IPS-18c (cell line): ENCODE results near the gene PDE4DIP.
"Not testable (repeated sequence)": the region's sequence is repeated elsewhere in the genome, so short reads cannot be mapped to it uniquely, and the experiment has no call there.

Experiments
- H3K4me3 ChIP-seq: 2 replicates; pipeline ENCODE4 v1.7.0; 2013; ENCODE audit warnings: low read depth, mild to moderate bottlenecking, low read length, moderate library complexity; ENCODE audit not compliant: insufficient read depth
- H3K9me3 ChIP-seq: one replicate; pipeline ENCODE4 v1.6.1; 2013; ENCODE audit warnings: mild to moderate bottlenecking, low read length, moderate library complexity; ENCODE audit not compliant: control insufficient read depth, insufficient read depth

The PDE4DIP gene

GRCh38 chr1:148901150-148901952, 57.1 kb downstream of the PDE4DIP start:
- H3K4me3 ChIP-seq: not testable (repeated sequence)

GRCh38 chr1:148901953-148902341, 57.7 kb downstream of the PDE4DIP start:
- H3K9me3 ChIP-seq, H3K4me3 ChIP-seq: not testable (repeated sequence)

More at GRCh38 chr1:148901150-148901952, 57.1 kb downstream of the PDE4DIP start:
- not testable (repeated sequence) for H3K9me3 ChIP-seq

- H3K9me3 ChIP-seq, H3K4me3 ChIP-seq: not testable (repeated sequence)
Observed at GRCh38 chr1:148909219-148909826, 65.1 kb downstream of the PDE4DIP start.

- not testable (repeated sequence) for H3K9me3 ChIP-seq, H3K4me3 ChIP-seq
Observed at GRCh38 chr1:148911303-148911928, 67.2 kb downstream of the PDE4DIP start.

GRCh38 chr1:148916222-148916621, 72.0 kb downstream of the PDE4DIP start:
- not testable (repeated sequence) for H3K9me3 ChIP-seq, H3K4me3 ChIP-seq

GRCh38 chr1:148916695-148917348, 72.6 kb downstream of the PDE4DIP start:
- H3K4me3 ChIP-seq, H3K9me3 ChIP-seq: not testable (repeated sequence)

GRCh38 chr1:148918836-148919447, 74.7 kb downstream of the PDE4DIP start:
- not testable (repeated sequence) for H3K9me3 ChIP-seq, H3K4me3 ChIP-seq

GRCh38 chr1:148921047-148921446, 76.8 kb downstream of the PDE4DIP start:
- not testable (repeated sequence) for H3K9me3 ChIP-seq

GRCh38 chr1:148923798-148924197, 79.6 kb downstream of the PDE4DIP start:
- not testable (repeated sequence) for H3K9me3 ChIP-seq, H3K4me3 ChIP-seq

More at GRCh38 chr1:148921047-148921446, 76.8 kb downstream of the PDE4DIP start:
- not testable (repeated sequence) for H3K4me3 ChIP-seq

- not testable (repeated sequence) for H3K9me3 ChIP-seq
Observed at GRCh38 chr1:148927645-148928044, 83.4 kb downstream of the PDE4DIP start.

GRCh38 chr1:148929253-148929652, 85.0 kb downstream of the PDE4DIP start:
- not testable (repeated sequence) for H3K9me3 ChIP-seq, H3K4me3 ChIP-seq

More at GRCh38 chr1:148927645-148928044, 83.4 kb downstream of the PDE4DIP start:
- not testable (repeated sequence) for H3K4me3 ChIP-seq

GRCh38 chr1:148935381-148936002, 91.3 kb downstream of the PDE4DIP start:
- H3K4me3 ChIP-seq: not testable (repeated sequence)

GRCh38 chr1:148942906-148943305, 98.7 kb downstream of the PDE4DIP start:
- not testable (repeated sequence) for H3K9me3 ChIP-seq, H3K4me3 ChIP-seq

More at GRCh38 chr1:148935381-148936002, 91.3 kb downstream of the PDE4DIP start:
- H3K9me3 ChIP-seq: not testable (repeated sequence)

GRCh38 chr1:148945130-148945529, 100.9 kb downstream of the PDE4DIP start:
- not testable (repeated sequence) for H3K4me3 ChIP-seq, H3K9me3 ChIP-seq

GRCh38 chr1:148948768-148949167, 104.5 kb downstream of the PDE4DIP start:
- not testable (repeated sequence) for H3K9me3 ChIP-seq, H3K4me3 ChIP-seq

GRCh38 chr1:148951336-148952227, 107.4 kb downstream of the PDE4DIP start:
- H3K4me3 ChIP-seq: peak overlapping the region; percentile 39; the same call in 1 of the 2 replicates
- not testable (repeated sequence) for H3K9me3 ChIP-seq
